PC-3 (cell line): Measurements from ENCODE around the gene MMGT1. TPM values are rescaled to one million over a fixed set of nuclear protein-coding genes. Genes with fewer than 3 reads are reported as not detected.

Experiments
- ATAC-seq: fragments of 200-7000 bp; cut with Tn5 transposase; 2 replicates; pipeline ENCODE4 v1.9.1; 2020; ENCODE audit warnings: mild to moderate bottlenecking, moderate library complexity
- BruUV-seq: library from RNA; stranded (reverse); fragments of 400-500 nt; replicated peaks from 2 replicates; lab custom pipeline; 2021; lab: Mats Ljungman, UMichigan
- CTCF ChIA-PET: fragments of 300-600 bp; sonication (Branson Sonifier 250); formaldehyde crosslinking; loops from one replicate; lab custom pipeline; 2022; ENCODE audit warnings: antibody characterized with exemption; lab: Charles Lee
- POLR2A ChIA-PET: fragments of 300-600 bp; sonication (Branson Sonifier 250); formaldehyde crosslinking; loops from one replicate; lab custom pipeline; 2022; ENCODE audit warnings: antibody characterized with exemption; ENCODE audit not compliant: unreplicated experiment; lab: Charles Lee
- DNase-seq: peaks from one replicate; pipeline ENCODE4 v3.0.0-alpha.2; 2015
- H2AFZ ChIP-seq: fragments of 300-600 bp; sonication (generic); 2 replicates; pipeline ENCODE4 v1.6.0; 2016; ENCODE audit warnings: antibody characterized with exemption, low read length
- H3F3A ChIP-seq: fragments of 300-600 bp; sonication (generic); one replicate; pipeline ENCODE4 v1.6.0; 2017; ENCODE audit warnings: antibody characterized with exemption, low read length, control low read depth, mild to moderate bottlenecking; ENCODE audit not compliant: unreplicated experiment
- H3K27ac ChIP-seq: fragments of 300-600 bp; sonication (generic); 2 replicates; pipeline ENCODE4 v1.5.1; 2016; ENCODE audit warnings: mild to moderate bottlenecking, low read length
- H3K27me3 ChIP-seq: fragments of 300-600 bp; sonication (generic); 2 replicates; pipeline ENCODE4 v1.6.1; 2016; ENCODE audit warnings: low read length, mixed read lengths
- H3K36me3 ChIP-seq: fragments of 300-600 bp; sonication (generic); 2 replicates; pipeline ENCODE4 v1.6.1; 2016; ENCODE audit warnings: low read depth, mixed run types, low read length, mixed read lengths
- H3K4me1 ChIP-seq: fragments of 300-600 bp; sonication (generic); 2 replicates; pipeline ENCODE4 v1.5.1; 2016; ENCODE audit warnings: low read length; ENCODE audit not compliant: insufficient read depth
- H3K4me2 ChIP-seq: fragments of 300-600 bp; sonication (generic); 2 replicates; pipeline ENCODE4 v1.6.0; 2016; ENCODE audit warnings: low read length
- H3K4me3 ChIP-seq: fragments of 300-600 bp; sonication (generic); 2 replicates; pipeline ENCODE4 v1.5.1; 2016; ENCODE audit warnings: mild to moderate bottlenecking, low read length, mixed read lengths
- H3K79me2 ChIP-seq: fragments of 300-600 bp; sonication (generic); 2 replicates; pipeline ENCODE4 v1.6.1; 2017; ENCODE audit warnings: low read length, mixed read lengths
- H3K9ac ChIP-seq: fragments of 300-600 bp; sonication (generic); 2 replicates; pipeline ENCODE4 v1.6.0; 2016; ENCODE audit warnings: mild to moderate bottlenecking, low read length
- H3K9me2 ChIP-seq: fragments of 300-600 bp; sonication (generic); replicated peaks from 2 replicates; pipeline ENCODE4 v1.6.1; 2016; ENCODE audit warnings: mixed run types, low read length, mixed read lengths
- H3K9me3 ChIP-seq: fragments of 300-600 bp; sonication (generic); 2 replicates; pipeline ENCODE4 v1.6.1; 2016; ENCODE audit warnings: low read length, mixed read lengths
- H4K20me1 ChIP-seq: fragments of 300-600 bp; sonication (generic); 2 replicates; pipeline ENCODE4 v1.6.1; 2016; ENCODE audit warnings: low read length, mixed read lengths
- EZH2 ChIP-seq: fragments of 300-600 bp; sonication (generic); IDR thresholded peaks from one replicate; pipeline ENCODE4 v1.6.1; 2017; ENCODE audit warnings: antibody characterized with exemption, mild to moderate bottlenecking, low read length; ENCODE audit not compliant: unreplicated experiment
- EZH2phosphoT487 ChIP-seq: fragments of 300-600 bp; sonication (generic); IDR thresholded peaks from 2 replicates; pipeline ENCODE4 v1.6.1; 2018; ENCODE audit warnings: mild to moderate bottlenecking, antibody characterized with exemption, low read length, borderline replicate concordance
- intact Hi-C: fragments of 100-400 bp; cut with micrococcal nuclease; formaldehyde crosslinking; loops from 2 replicates; pipeline ENCODE4 v1.9.0; 2023
- total RNA-seq: library from RNA; depleted of rRNA; stranded (reverse); fragments of >200 nt; gene quantifications from 2 replicates; pipeline ENCODE4 v1.2.3, GENCODE V29; 2014
- TF ChIP-seq, protein P1 (sequence below): fragments of 300-600 bp; sonication (generic); conservative IDR thresholded peaks from 2 replicates; pipeline ENCODE4 v1.5.1; 2017; ENCODE audit warnings: antibody characterized with exemption, low read depth, mild to moderate bottlenecking, low read length

The MMGT1 gene
- total RNA-seq, 1 experiment from 2014 or later: 23.1 TPM

DNA sequence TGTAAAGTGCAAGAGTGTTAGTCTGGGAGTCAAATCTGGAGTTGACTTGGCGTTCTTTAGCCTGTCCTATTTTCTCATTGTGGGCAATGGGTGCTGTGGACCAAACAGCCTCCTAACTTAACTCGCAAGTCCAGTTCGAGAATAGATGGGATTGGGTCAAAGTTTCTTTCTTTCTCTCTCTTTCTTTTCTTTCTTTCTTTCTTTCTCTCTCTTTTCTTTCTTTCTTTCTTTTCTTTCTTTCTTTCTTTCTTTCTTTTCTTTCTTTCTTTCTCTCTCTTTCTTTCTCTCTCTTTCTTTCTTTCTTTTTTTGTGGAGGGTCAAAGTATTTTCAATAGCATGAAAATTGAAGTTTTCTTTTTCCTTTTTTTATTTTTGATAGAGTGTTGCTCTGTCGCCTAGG is 14.5 kb upstream of the MMGT1 start:
- Histone ChIP-seq H3K9ac (no peak overlapping the region), H3K36me3 (no peaks in the 10 kb centered on the region), H3K27ac (no peak overlapping the region), H4K20me1 (no peaks in the 10 kb centered on the region), H3F3A (no peaks in the 10 kb centered on the region), H3K27me3 (no peaks in the 10 kb centered on the region), H3K9me3 (no peaks in the 10 kb centered on the region), H3K4me3 (no peak overlapping the region), H2AFZ (no peak overlapping the region), H3K9me2 (no peaks in the 10 kb centered on the region), H3K4me1 (peaks cover 7% of the 10 kb centered on the region), H3K4me2 (peak overlapping the region; percentile 17; the same call in 1 of the 2 replicates), H3K79me2 (peaks cover 41% of the 10 kb centered on the region)
- ChIA-PET POLR2A (no interaction called here), CTCF (interaction anchor here (0.6 kb wide), 1 partner anchor 21 kb away, joined by 5 read pairs; no protein-coding TSS in a partner anchor)
- TF ChIP-seq EZH2 (no peak), EZH2phosphoT487 (no peak)
- TF ChIP-seq, protein P1, sequence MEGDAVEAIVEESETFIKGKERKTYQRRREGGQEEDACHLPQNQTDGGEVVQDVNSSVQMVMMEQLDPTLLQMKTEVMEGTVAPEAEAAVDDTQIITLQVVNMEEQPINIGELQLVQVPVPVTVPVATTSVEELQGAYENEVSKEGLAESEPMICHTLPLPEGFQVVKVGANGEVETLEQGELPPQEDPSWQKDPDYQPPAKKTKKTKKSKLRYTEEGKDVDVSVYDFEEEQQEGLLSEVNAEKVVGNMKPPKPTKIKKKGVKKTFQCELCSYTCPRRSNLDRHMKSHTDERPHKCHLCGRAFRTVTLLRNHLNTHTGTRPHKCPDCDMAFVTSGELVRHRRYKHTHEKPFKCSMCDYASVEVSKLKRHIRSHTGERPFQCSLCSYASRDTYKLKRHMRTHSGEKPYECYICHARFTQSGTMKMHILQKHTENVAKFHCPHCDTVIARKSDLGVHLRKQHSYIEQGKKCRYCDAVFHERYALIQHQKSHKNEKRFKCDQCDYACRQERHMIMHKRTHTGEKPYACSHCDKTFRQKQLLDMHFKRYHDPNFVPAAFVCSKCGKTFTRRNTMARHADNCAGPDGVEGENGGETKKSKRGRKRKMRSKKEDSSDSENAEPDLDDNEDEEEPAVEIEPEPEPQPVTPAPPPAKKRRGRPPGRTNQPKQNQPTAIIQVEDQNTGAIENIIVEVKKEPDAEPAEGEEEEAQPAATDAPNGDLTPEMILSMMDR: no peak
- DNase-seq: no peak
- intact Hi-C loops: no loop called here
- no peak for ATAC-seq
- BruUV-seq: no TSS peak

DNA sequence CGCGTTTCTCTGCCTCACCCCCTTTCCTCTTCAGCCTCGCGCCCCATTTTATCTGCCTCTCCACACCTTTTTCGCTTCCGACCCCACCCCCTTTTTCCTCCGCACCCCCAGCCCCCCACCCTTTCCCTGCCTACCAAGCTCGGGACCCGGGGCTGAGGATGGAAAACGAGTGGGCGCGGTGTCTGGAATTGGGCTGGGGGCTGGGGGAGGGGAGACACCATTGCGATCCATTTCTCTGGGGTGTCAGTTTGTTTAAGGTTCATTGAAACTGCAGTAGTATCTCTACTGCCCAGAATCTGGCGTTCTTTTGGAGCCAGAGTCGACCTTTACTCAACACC is 12.2 kb upstream of the MMGT1 start:
- Histone ChIP-seq H3K9me3 (no peaks in the 10 kb centered on the region), H3K27me3 (no peaks in the 10 kb centered on the region), H3F3A (no peaks in the 10 kb centered on the region), H4K20me1 (no peaks in the 10 kb centered on the region), H3K4me1 (peaks cover 7% of the 10 kb centered on the region), H3K4me3 (peak overlapping the region; percentile 71), H3K36me3 (no peaks in the 10 kb centered on the region), H2AFZ (peak overlapping the region; percentile 87), H3K9me2 (no peaks in the 10 kb centered on the region), H3K9ac (peak overlapping the region; percentile 82), H3K79me2 (peaks cover 41% of the 10 kb centered on the region), H3K27ac (no peak overlapping the region), H3K4me2 (peak overlapping the region; percentile 86)
- CTCF ChIA-PET: no interaction called here
- no TSS peak for BruUV-seq
- POLR2A ChIA-PET: no interaction called here
- no peak; the same call in 1 of the 2 replicates for ATAC-seq
- no peak for DNase-seq
- TF ChIP-seq, protein P1: no peak
- TF ChIP-seq EZH2phosphoT487 (no peak), EZH2 (no peak)
- intact Hi-C loops: loop anchor here (1.0 kb wide), 1 partner anchor 9 kb away; no protein-coding TSS in a partner anchor

DNA sequence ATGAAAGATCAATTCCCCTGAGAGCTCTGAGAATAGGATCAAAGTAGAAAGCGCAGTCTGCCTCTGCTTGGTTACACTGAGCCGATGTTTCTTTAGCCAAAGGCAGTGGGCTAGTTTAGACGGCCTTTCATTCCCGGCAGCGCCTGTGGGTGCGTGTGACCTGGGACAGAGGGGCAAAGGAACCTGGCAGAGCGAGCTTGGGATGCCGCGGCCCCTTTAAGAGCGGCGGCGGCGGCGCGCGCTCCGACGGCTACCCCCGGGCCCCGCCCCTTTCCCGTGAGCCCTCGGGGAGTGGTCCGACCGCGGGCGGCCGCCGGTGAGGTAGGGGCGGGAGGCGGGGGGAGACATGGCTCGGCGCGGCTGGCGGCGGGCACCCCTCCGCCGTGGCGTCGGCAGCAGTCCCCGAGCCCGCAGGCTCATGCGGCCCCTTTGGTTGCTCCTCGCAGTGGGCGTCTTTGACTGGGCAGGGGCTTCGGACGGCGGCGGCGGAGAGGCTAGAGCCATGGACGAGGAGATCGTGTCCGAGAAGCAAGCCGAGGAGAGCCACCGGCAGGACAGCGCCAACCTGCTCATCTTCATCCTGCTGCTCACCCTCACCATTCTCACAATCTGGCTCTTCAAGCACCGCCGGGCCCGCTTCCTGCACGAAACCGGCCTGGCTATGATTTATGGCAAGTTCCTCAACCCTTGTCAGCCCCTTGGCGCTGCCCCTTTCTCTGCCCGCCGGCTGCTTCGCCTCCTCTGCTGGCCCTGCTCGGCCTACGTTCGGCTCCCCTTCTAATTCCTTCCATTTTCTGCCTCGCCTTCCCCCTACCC is 11.6 kb upstream of the MMGT1 start, which contains the start of gene SLC9A6:
Gene SLC9A6, plus strand, starts transcription at position 279 of the 816 bp plus-strand sequence. Its CDS starts 224 bp downstream, at position 503.
- Histone ChIP-seq H3K4me3 (peak within 1 kb of the TSS; percentile 71), H3F3A (no peaks in the 10 kb centered on the region), H2AFZ (peak within 1 kb of the TSS; percentile 87), H3K36me3 (no peaks in the 10 kb centered on the region), H3K27ac (0 out of 2 replicates have a peak within 1 kb of the TSS, but pooled peaks have one; percentile 16), H3K9me3 (no peaks in the 10 kb centered on the region), H3K9me2 (no peaks in the 10 kb centered on the region), H3K27me3 (no peaks in the 10 kb centered on the region), H3K79me2 (peaks cover 41% of the 10 kb centered on the region), H3K4me1 (peaks cover 7% of the 10 kb centered on the region), H3K9ac (peak within 1 kb of the TSS; percentile 82), H3K4me2 (peak within 1 kb of the TSS; percentile 86), H4K20me1 (no peaks in the 10 kb centered on the region)
- intact Hi-C loops: loop anchor here (1.0 kb wide), 1 partner anchor 8 kb away; no protein-coding TSS in a partner anchor
- POLR2A ChIA-PET: no interaction called here
- TF ChIP-seq, protein P1: no peak
- no peak for TF ChIP-seq EZH2phosphoT487
- TF ChIP-seq EZH2: no peak
- DNase-seq: peak; percentile 72
- no TSS peak for BruUV-seq
- CTCF ChIA-PET: interaction anchor here (0.7 kb wide), 1 partner anchor 1067 kb away, joined by 6 read pairs; no protein-coding TSS in a partner anchor
- peak; percentile 89 for ATAC-seq
